IMR-90 (cell line): Measurements from ENCODE around the gene STXBP4. TPM values are rescaled to one million over a fixed set of nuclear protein-coding genes. Genes with fewer than 3 reads are reported as not detected.

Experiments
- ATAC-seq: fragments of 200-7000 bp; cut with Tn5 transposase; 2 replicates; pipeline ENCODE4 v1.9.1; 2020; ENCODE audit warnings: low read depth, mild to moderate bottlenecking, moderate library complexity
- BruUV-seq: library from RNA; stranded (reverse); fragments of 400-500 nt; replicated peaks from 2 replicates; lab custom pipeline; 2021; lab: Mats Ljungman, UMichigan
- CTCF ChIA-PET: fragments of 300-600 bp; formaldehyde crosslinking; extraction: SDS; loops from one replicate; lab custom pipeline; 2021; ENCODE audit warnings: antibody characterized with exemption; lab: Yijun Ruan, JAX
- POLR2A ChIA-PET: fragments of 300-600 bp; sonication (Branson Sonifier 250); formaldehyde crosslinking; loops from one replicate; lab custom pipeline; 2022; ENCODE audit warnings: antibody characterized with exemption; ENCODE audit not compliant: unreplicated experiment; lab: Charles Lee
- DNase-seq: peaks from one replicate; pipeline ENCODE4 v3.0.0; 2013
- H2AFZ ChIP-seq: replicated peaks from 2 replicates; pipeline ENCODE3; 2013; ENCODE audit warnings: low read length, mild to moderate bottlenecking; ENCODE audit not compliant: poor library complexity
- H2AK5ac ChIP-seq: 2 replicates; pipeline ENCODE4 v1.6.1; 2013; ENCODE audit warnings: low read depth, low read length, inconsistent platforms
- H2AK9ac ChIP-seq: replicated peaks from 2 replicates; pipeline ENCODE3; 2013; ENCODE audit warnings: mild to moderate bottlenecking, low read depth, low read length, moderate library complexity; ENCODE audit not compliant: poor library complexity
- H2BK120ac ChIP-seq: 2 replicates; pipeline ENCODE4 v1.6.1; 2013; ENCODE audit warnings: low read depth, low read length, inconsistent platforms
- H2BK15ac ChIP-seq: 3 replicates; pipeline ENCODE4 v1.6.1; 2013; ENCODE audit warnings: low read depth, low read length, inconsistent platforms
- H2BK20ac ChIP-seq: 2 replicates; pipeline ENCODE4 v1.6.1; 2013; ENCODE audit warnings: low read depth, mild to moderate bottlenecking, inconsistent platforms, low read length, moderate library complexity
- H2BK5ac ChIP-seq: 2 replicates; pipeline ENCODE4 v1.6.1; 2013; ENCODE audit warnings: mild to moderate bottlenecking, low read depth, low read length, inconsistent platforms; ENCODE audit not compliant: poor library complexity, severe bottlenecking
- H3K14ac ChIP-seq: replicated peaks from 2 replicates; pipeline ENCODE4 v1.6.1; 2013; ENCODE audit warnings: low read depth, low read length, inconsistent platforms
- H3K18ac ChIP-seq: 2 replicates; pipeline ENCODE4 v1.6.1; 2013; ENCODE audit warnings: low read depth, low read length, control low read depth
- H3K23ac ChIP-seq: 2 replicates; pipeline ENCODE4 v1.6.1; 2013; ENCODE audit warnings: low read depth, low read length, inconsistent platforms
- H3K27ac ChIP-seq: 2 replicates; pipeline ENCODE4 v1.5.1; 2013; ENCODE audit warnings: mild to moderate bottlenecking, control low read depth, low read length; ENCODE audit not compliant: insufficient read depth
- H3K27me3 ChIP-seq: 2 replicates; pipeline ENCODE4 v1.6.1; 2013; ENCODE audit warnings: low read length; ENCODE audit not compliant: control insufficient read depth, insufficient read depth
- H3K36me3 ChIP-seq: 2 replicates; pipeline ENCODE4 v1.6.1; 2013; ENCODE audit warnings: low read length, mixed read lengths; ENCODE audit not compliant: control insufficient read depth, insufficient read depth
- H3K4ac ChIP-seq: 2 replicates; pipeline ENCODE4 v1.6.1; 2013; ENCODE audit warnings: low read depth, low read length, inconsistent platforms
- H3K4me1 ChIP-seq: 2 replicates; pipeline ENCODE4 v1.6.1; 2013; ENCODE audit warnings: low read length, mixed read lengths; ENCODE audit not compliant: control insufficient read depth, insufficient read depth
- H3K4me2 ChIP-seq: 2 replicates; pipeline ENCODE4 v1.6.1; 2013; ENCODE audit warnings: low read depth, mild to moderate bottlenecking, control low read depth, low read length, moderate library complexity
- H3K4me3 ChIP-seq: 2 replicates; pipeline ENCODE4 v1.5.1; 2013; ENCODE audit warnings: low read depth, mild to moderate bottlenecking, control low read depth, low read length, moderate library complexity; ENCODE audit not compliant: insufficient read depth
- H3K56ac ChIP-seq: 2 replicates; pipeline ENCODE4 v1.6.1; 2013; ENCODE audit warnings: low read length, inconsistent platforms; ENCODE audit not compliant: insufficient read depth; ENCODE audit errors: extremely low read depth
- H3K79me1 ChIP-seq, 2 experiments: 2 replicates each; pipeline ENCODE4 v1.6.1; 2013; ENCODE audit warnings: low read length in 2 of 2, inconsistent platforms in 1 of 2, low read depth in 1 of 2
- H3K9ac ChIP-seq: 2 replicates; pipeline ENCODE4 v1.6.1; 2013; ENCODE audit warnings: low read depth, low read length, control low read depth
- H3K9me1 ChIP-seq: 2 replicates; pipeline ENCODE4 v1.6.1; 2013; ENCODE audit warnings: low read length, inconsistent platforms; ENCODE audit not compliant: insufficient read depth
- H3K9me3 ChIP-seq: 2 replicates; pipeline ENCODE4 v1.6.1; 2013; ENCODE audit warnings: low read length; ENCODE audit not compliant: control insufficient read depth, insufficient read depth
- H4K20me1 ChIP-seq: 2 replicates; pipeline ENCODE4 v1.6.1; 2013; ENCODE audit warnings: low read length, inconsistent platforms; ENCODE audit not compliant: insufficient read depth
- H4K5ac ChIP-seq: 2 replicates; pipeline ENCODE4 v1.6.1; 2013; ENCODE audit warnings: mild to moderate bottlenecking, low read depth, low read length, control low read depth
- H4K8ac ChIP-seq, 2 experiments: 2 replicates each; pipeline ENCODE4 v1.6.1; 2013; ENCODE audit warnings: low read depth in 2 of 2, low read length in 2 of 2, control low read depth in 1 of 2, inconsistent platforms in 1 of 2
- H4K91ac ChIP-seq: 2 replicates; pipeline ENCODE4 v1.6.1; 2013; ENCODE audit warnings: low read depth, low read length, inconsistent platforms; ENCODE audit not compliant: insufficient read depth
- BHLHE40 ChIP-seq: fragments of 150-350 bp; IDR thresholded peaks from 2 replicates; pipeline ENCODE4 v1.6.1; 2016; ENCODE audit warnings: mild to moderate bottlenecking, low read depth, low read length
- CEBPB ChIP-seq: IDR thresholded peaks from 2 replicates; pipeline ENCODE4 v1.6.1; 2012; ENCODE audit warnings: low read depth, low read length, improper control_type of control experiment
- MXI1 ChIP-seq: IDR thresholded peaks from 2 replicates; pipeline ENCODE4 v1.6.1; 2012; ENCODE audit warnings: low read depth, mild to moderate bottlenecking, low read length, moderate library complexity, borderline replicate concordance
- POLR2A ChIP-seq: IDR thresholded peaks from 2 replicates; pipeline ENCODE4 v1.6.1; 2012; ENCODE audit warnings: mild to moderate bottlenecking, low read depth, low read length
- RAD21 ChIP-seq: IDR thresholded peaks from 2 replicates; pipeline ENCODE4 v1.6.1; 2012; ENCODE audit warnings: low read length, improper control_type of control experiment
- dilution Hi-C: fragments of 300-500 bp; cut with HindIII; formaldehyde crosslinking; loops from one replicate; pipeline ENCODE4 v1.14.3; 2018; ENCODE audit warnings: low sequenced_read_pairs; ENCODE audit not compliant: unreplicated experiment
- in situ Hi-C: fragments of 300-500 bp; cut with MboI; formaldehyde crosslinking; loops from 3 replicates; pipeline ENCODE4 v1.14.3; 2019; ENCODE audit warnings: low sequenced_read_pairs, inconsistent platforms, mixed read lengths
- intact Hi-C: fragments of 100-400 bp; cut with micrococcal nuclease; formaldehyde crosslinking; loops from 2 replicates; pipeline ENCODE4 v1.10.0; 2022
- polyA plus RNA-seq, 3 experiments: library from polyadenylated mRNA; depleted of rRNA; stranded (reverse); fragments of >200 nt; gene quantifications; 2 replicates each; pipeline ENCODE4 v1.2.3, GENCODE V29; 2012; ENCODE audit warnings: low replicate concordance in 1 of 3
- total RNA-seq: library from RNA; depleted of rRNA; stranded (reverse); fragments of >200 nt; gene quantifications from 2 replicates; pipeline ENCODE4 v1.2.3, GENCODE V29; 2012
- TF ChIP-seq, protein P1 (sequence below): fragments of 150-350 bp; IDR thresholded peaks from 2 replicates; pipeline ENCODE4 v1.6.1; 2016; ENCODE audit warnings: low read depth, mild to moderate bottlenecking, low read length, moderate library complexity, borderline replicate concordance
- TF ChIP-seq, protein P2 (sequence below): fragments of 150-350 bp; IDR thresholded peaks from 2 replicates; pipeline ENCODE4 v1.6.1; 2017; ENCODE audit warnings: mild to moderate bottlenecking, antibody characterized with exemption, low read length, low read depth

Gene STXBP4
- total and polyA plus RNA-seq, 2 of the 4 experiments (the other 2 are of a cell fraction), result 4.1 to 20.4 TPM

- Histone ChIP-seq H2AFZ (no peak overlapping the region), H3K27me3 (no peaks in the 10 kb centered on the region), H4K91ac (no peak overlapping the region), H4K20me1 (no peaks in the 10 kb centered on the region), H4K8ac (no peak overlapping the region), H3K27ac (no peak overlapping the region), H3K23ac (no peak overlapping the region), H3K18ac (no peak overlapping the region), H4K5ac (no peak overlapping the region), H3K9me1 (no peaks in the 10 kb centered on the region), H3K79me1 (no peaks in the 10 kb centered on the region), H3K4ac (no peak overlapping the region), H2AK5ac (no peak overlapping the region), H3K56ac (no peak overlapping the region), H3K4me3 (no peak overlapping the region), H3K4me1 (no peaks in the 10 kb centered on the region), H2BK15ac (no peak overlapping the region), H3K9me3 (no peaks in the 10 kb centered on the region), H3K36me3 (no peaks in the 10 kb centered on the region), H2AK9ac (no peak overlapping the region), H2BK20ac (no peak overlapping the region), H2BK120ac (no peak overlapping the region), H3K14ac (no peak overlapping the region), H2BK5ac (no peak overlapping the region), H3K9ac (no peak overlapping the region), H3K4me2 (no peak overlapping the region)
- BruUV-seq, result no TSS peak
- ATAC-seq (no peak), DNase-seq (no peak)
- ChIA-PET POLR2A (no interaction called here), CTCF (no interaction called here)
- intact Hi-C loops (loop anchor here (10.0 kb wide), 1 partner anchor 65 kb away; no protein-coding TSS in a partner anchor), dilution Hi-C loops (no loop called here), in situ Hi-C loops (loop anchor here (10.0 kb wide), 1 partner anchor 55 kb away; no protein-coding TSS in a partner anchor)
- TF ChIP-seq MXI1 (no peak), BHLHE40 (no peak), CEBPB (no peak), RAD21 (no peak), POLR2A (no peak)
- TF ChIP-seq, protein P1, sequence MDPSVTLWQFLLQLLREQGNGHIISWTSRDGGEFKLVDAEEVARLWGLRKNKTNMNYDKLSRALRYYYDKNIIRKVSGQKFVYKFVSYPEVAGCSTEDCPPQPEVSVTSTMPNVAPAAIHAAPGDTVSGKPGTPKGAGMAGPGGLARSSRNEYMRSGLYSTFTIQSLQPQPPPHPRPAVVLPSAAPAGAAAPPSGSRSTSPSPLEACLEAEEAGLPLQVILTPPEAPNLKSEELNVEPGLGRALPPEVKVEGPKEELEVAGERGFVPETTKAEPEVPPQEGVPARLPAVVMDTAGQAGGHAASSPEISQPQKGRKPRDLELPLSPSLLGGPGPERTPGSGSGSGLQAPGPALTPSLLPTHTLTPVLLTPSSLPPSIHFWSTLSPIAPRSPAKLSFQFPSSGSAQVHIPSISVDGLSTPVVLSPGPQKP, result no peak
- TF ChIP-seq, protein P2, sequence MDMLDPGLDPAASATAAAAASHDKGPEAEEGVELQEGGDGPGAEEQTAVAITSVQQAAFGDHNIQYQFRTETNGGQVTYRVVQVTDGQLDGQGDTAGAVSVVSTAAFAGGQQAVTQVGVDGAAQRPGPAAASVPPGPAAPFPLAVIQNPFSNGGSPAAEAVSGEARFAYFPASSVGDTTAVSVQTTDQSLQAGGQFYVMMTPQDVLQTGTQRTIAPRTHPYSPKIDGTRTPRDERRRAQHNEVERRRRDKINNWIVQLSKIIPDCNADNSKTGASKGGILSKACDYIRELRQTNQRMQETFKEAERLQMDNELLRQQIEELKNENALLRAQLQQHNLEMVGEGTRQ, result no peak
Observed at GRCh38 chr17:55069983-55070529, 101.5 kb downstream of the STXBP4 start.
